Osteoblast (primary cell): ENCODE measurements around the gene ELF1. TPM values are rescaled to one million over a fixed set of nuclear protein-coding genes. Genes with fewer than 3 reads are reported as not detected.

Experiments used
- DNase-seq: peaks from one replicate; pipeline ENCODE4 v3.0.0; 2011; ENCODE audit warnings: low spot score, mixed read lengths; ENCODE audit not compliant: insufficient read length; ENCODE audit errors: missing footprints
- H2AFZ ChIP-seq: 2 replicates; pipeline ENCODE4 v1.6.0; 2011; ENCODE audit warnings: mild to moderate bottlenecking, low read length
- H3K27ac ChIP-seq: 2 replicates; pipeline ENCODE4 v1.5.1; 2011; ENCODE audit warnings: mild to moderate bottlenecking, low read depth, low read length, moderate library complexity
- H3K27me3 ChIP-seq: 2 replicates; pipeline ENCODE4 v1.6.0; 2012; ENCODE audit warnings: mild to moderate bottlenecking, control low read depth, inconsistent platforms, low read length, moderate library complexity; ENCODE audit not compliant: insufficient read depth
- H3K36me3 ChIP-seq: 2 replicates; pipeline ENCODE4 v1.5.1; 2011; ENCODE audit warnings: mild to moderate bottlenecking, low read length, control low read depth, moderate library complexity; ENCODE audit not compliant: insufficient read depth
- H3K4me1 ChIP-seq: 2 replicates; pipeline ENCODE4 v1.5.1; 2011; ENCODE audit warnings: mild to moderate bottlenecking, low read length, control low read depth, moderate library complexity; ENCODE audit not compliant: insufficient read depth
- H3K4me2 ChIP-seq: 2 replicates; pipeline ENCODE4 v1.6.0; 2011; ENCODE audit warnings: mild to moderate bottlenecking, low read length; ENCODE audit not compliant: insufficient read depth
- H3K4me3 ChIP-seq: fragments of 200-600 bp; sonication (generic); 3 replicates; pipeline ENCODE4 v1.5.1; 2012; ENCODE audit warnings: mild to moderate bottlenecking, low read length, inconsistent platforms; ENCODE audit not compliant: insufficient read depth
- H3K79me2 ChIP-seq: 2 replicates; pipeline ENCODE4 v1.6.0; 2012; ENCODE audit warnings: mild to moderate bottlenecking, low read length, control low read depth, inconsistent platforms; ENCODE audit not compliant: insufficient read depth
- H3K9me3 ChIP-seq: 2 replicates; pipeline ENCODE4 v1.5.1; 2011; ENCODE audit warnings: low read depth, low read length, control low read depth
- H4K20me1 ChIP-seq: 2 replicates; pipeline ENCODE4 v1.6.0; 2012; ENCODE audit warnings: mild to moderate bottlenecking, low read length, control low read depth; ENCODE audit not compliant: insufficient read depth
- CTCF ChIP-seq: IDR thresholded peaks from 2 replicates; pipeline ENCODE4 v1.5.1; 2011; ENCODE audit warnings: mild to moderate bottlenecking, low read depth, low read length, moderate library complexity; ENCODE audit errors: extremely low read depth
- total RNA-seq: library from RNA; depleted of rRNA; stranded (reverse); fragments of >200 nt; gene quantifications from 2 replicates; pipeline ENCODE4 v1.2.3, GENCODE V29; 2012

Gene ELF1
- total RNA-seq, 1 donor: 63.0 TPM

- H3K4me2 ChIP-seq: peak overlapping the region; percentile 61
- DNase-seq: no peak
- H3K4me1 ChIP-seq: peaks cover 18% of the 10 kb centered on the region
- no peaks in the 10 kb centered on the region for H3K27me3 ChIP-seq
- H3K79me2 ChIP-seq: peaks cover 72% of the 10 kb centered on the region
- no peak for TF ChIP-seq CTCF
- peaks cover 9% of the 10 kb centered on the region for H4K20me1 ChIP-seq
- no peak overlapping the region for H3K4me3 ChIP-seq
- no peaks in the 10 kb centered on the region for H3K36me3 ChIP-seq
- peak overlapping the region; percentile 47 for H3K27ac ChIP-seq
- no peaks in the 10 kb centered on the region for H3K9me3 ChIP-seq
- H2AFZ ChIP-seq: no peak overlapping the region
These were observed 35.9 kb downstream of the ELF1 start for GRCh38 chr13:40983259-40983658.

GRCh38 chr13:40982772-40983171 lies 36.3 kb downstream of the ELF1 start:
- no peak for TF ChIP-seq CTCF
- no peak overlapping the region for H2AFZ ChIP-seq
- peaks cover 69% of the 10 kb centered on the region for H3K79me2 ChIP-seq
- H3K9me3 ChIP-seq: no peaks in the 10 kb centered on the region
- H3K4me3 ChIP-seq: no peak overlapping the region
- no peaks in the 10 kb centered on the region for H3K36me3 ChIP-seq
- no peaks in the 10 kb centered on the region for H3K27me3 ChIP-seq
- H3K4me2 ChIP-seq: peak overlapping the region; percentile 61
- no peak for DNase-seq
- peak overlapping the region; percentile 47 for H3K27ac ChIP-seq
- H3K4me1 ChIP-seq: peaks cover 18% of the 10 kb centered on the region
- H4K20me1 ChIP-seq: peaks cover 9% of the 10 kb centered on the region

DNA sequence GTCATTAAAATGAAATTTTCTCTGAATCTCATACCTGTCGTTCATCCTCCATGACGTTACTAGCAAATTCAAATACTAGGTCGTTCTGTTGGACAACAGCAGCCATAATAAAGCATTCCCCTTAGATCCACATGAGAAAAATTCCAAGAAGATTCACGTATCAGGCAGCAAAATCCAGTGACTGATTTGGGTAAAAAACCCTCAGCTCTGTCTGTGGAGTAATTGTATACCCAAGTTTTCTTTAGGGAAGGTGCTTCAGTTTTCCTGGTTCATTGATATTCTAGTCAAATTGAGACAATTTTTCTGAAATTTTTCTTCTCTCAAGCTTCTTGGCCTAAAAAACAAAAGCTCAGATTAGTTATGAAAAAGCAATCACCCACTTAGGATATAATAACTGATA lies 37.2 kb downstream of the ELF1 start:
- Histone ChIP-seq H3K27ac (peak overlapping the region; percentile 47), H3K9me3 (no peaks in the 10 kb centered on the region), H3K4me2 (no peak overlapping the region), H2AFZ (no peak overlapping the region), H4K20me1 (peaks cover 9% of the 10 kb centered on the region), H3K4me3 (no peak overlapping the region), H3K36me3 (no peaks in the 10 kb centered on the region), H3K4me1 (peaks cover 18% of the 10 kb centered on the region), H3K27me3 (no peaks in the 10 kb centered on the region), H3K79me2 (peaks cover 69% of the 10 kb centered on the region)
- DNase-seq: no peak
- no peak for TF ChIP-seq CTCF

- no peaks in the 10 kb centered on the region for H3K27me3 ChIP-seq
- no peaks in the 10 kb centered on the region for H3K36me3 ChIP-seq
- peaks cover 18% of the 10 kb centered on the region for H3K4me1 ChIP-seq
- no peaks in the 10 kb centered on the region for H3K9me3 ChIP-seq
- H3K4me2 ChIP-seq: no peak overlapping the region
- TF ChIP-seq CTCF: no peak
- no peak overlapping the region for H2AFZ ChIP-seq
- H4K20me1 ChIP-seq: peaks cover 8% of the 10 kb centered on the region
- H3K79me2 ChIP-seq: peaks cover 67% of the 10 kb centered on the region
- no peak for DNase-seq
- H3K4me3 ChIP-seq: no peak overlapping the region
- no peak overlapping the region for H3K27ac ChIP-seq
These were observed 37.8 kb downstream of the ELF1 start for GRCh38 chr13:40981361-40981760.
